Activated T-cell treated with anti-CD3 and anti-CD28 coated beads for 1 hour (primary cell): ENCODE data around the gene ZNF516.
"Not testable (repeated sequence)": the region's sequence is repeated elsewhere in the genome, so short reads cannot be mapped to it uniquely, and the experiment has no call there.

Source experiments
- DNase-seq: peaks from one replicate; pipeline ENCODE4 v3.0.0-alpha.2; 2020; ENCODE audit warnings: low read depth

The ZNF516 gene

GRCh38 chr18:76495006-76495370 lies at the start of gene ZNF516:
ZNF516 (minus strand) TSS chr18:76495242; CDS start chr18:76443054, 52,188 bp downstream.
- peak; percentile 13 for DNase-seq

GRCh38 chr18:76538846-76539245 lies 43.8 kb upstream of the ZNF516 start:
- DNase-seq, result no peak

- no peak for DNase-seq
Observed at GRCh38 chr18:76537621-76538020, 42.6 kb upstream of the ZNF516 start.

GRCh38 chr18:76536593-76536992 lies 41.6 kb upstream of the ZNF516 start:
- DNase-seq, result not testable (repeated sequence)

- DNase-seq, result no peak
Observed at GRCh38 chr18:76532875-76533274, 37.8 kb upstream of the ZNF516 start.

GRCh38 chr18:76530846-76531245 lies 35.8 kb upstream of the ZNF516 start:
- no peak for DNase-seq

GRCh38 chr18:76530391-76530790 lies 35.3 kb upstream of the ZNF516 start:
- no peak for DNase-seq

- DNase-seq, result no peak
Observed at GRCh38 chr18:76529433-76529811, 34.4 kb upstream of the ZNF516 start.

GRCh38 chr18:76528477-76529432 lies 33.7 kb upstream of the ZNF516 start:
- no peak for DNase-seq

GRCh38 chr18:76525911-76526310 lies 30.9 kb upstream of the ZNF516 start:
- no peak for DNase-seq

- DNase-seq, result no peak
Observed at GRCh38 chr18:76524900-76525698, 30.1 kb upstream of the ZNF516 start.

GRCh38 chr18:76524477-76524876 lies 29.4 kb upstream of the ZNF516 start:
- DNase-seq, result no peak

- DNase-seq, result no peak
Observed at GRCh38 chr18:76522551-76522950, 27.5 kb upstream of the ZNF516 start.

- no peak for DNase-seq
Observed at GRCh38 chr18:76522122-76522503, 27.1 kb upstream of the ZNF516 start.

GRCh38 chr18:76521417-76522121 lies 26.5 kb upstream of the ZNF516 start:
- DNase-seq, result no peak

GRCh38 chr18:76518860-76519538 lies 24.0 kb upstream of the ZNF516 start:
- no peak for DNase-seq

- DNase-seq, result no peak
Observed at GRCh38 chr18:76518123-76518859, 23.2 kb upstream of the ZNF516 start.

GRCh38 chr18:76515576-76515975 lies 20.5 kb upstream of the ZNF516 start:
- no peak for DNase-seq

- no peak for DNase-seq
Observed at GRCh38 chr18:76514573-76514972, 19.5 kb upstream of the ZNF516 start.

- no peak for DNase-seq
Observed at GRCh38 chr18:76507830-76508385, 12.9 kb upstream of the ZNF516 start.
